ENCODE data around the gene MED25.

MED25 gene

DNA sequence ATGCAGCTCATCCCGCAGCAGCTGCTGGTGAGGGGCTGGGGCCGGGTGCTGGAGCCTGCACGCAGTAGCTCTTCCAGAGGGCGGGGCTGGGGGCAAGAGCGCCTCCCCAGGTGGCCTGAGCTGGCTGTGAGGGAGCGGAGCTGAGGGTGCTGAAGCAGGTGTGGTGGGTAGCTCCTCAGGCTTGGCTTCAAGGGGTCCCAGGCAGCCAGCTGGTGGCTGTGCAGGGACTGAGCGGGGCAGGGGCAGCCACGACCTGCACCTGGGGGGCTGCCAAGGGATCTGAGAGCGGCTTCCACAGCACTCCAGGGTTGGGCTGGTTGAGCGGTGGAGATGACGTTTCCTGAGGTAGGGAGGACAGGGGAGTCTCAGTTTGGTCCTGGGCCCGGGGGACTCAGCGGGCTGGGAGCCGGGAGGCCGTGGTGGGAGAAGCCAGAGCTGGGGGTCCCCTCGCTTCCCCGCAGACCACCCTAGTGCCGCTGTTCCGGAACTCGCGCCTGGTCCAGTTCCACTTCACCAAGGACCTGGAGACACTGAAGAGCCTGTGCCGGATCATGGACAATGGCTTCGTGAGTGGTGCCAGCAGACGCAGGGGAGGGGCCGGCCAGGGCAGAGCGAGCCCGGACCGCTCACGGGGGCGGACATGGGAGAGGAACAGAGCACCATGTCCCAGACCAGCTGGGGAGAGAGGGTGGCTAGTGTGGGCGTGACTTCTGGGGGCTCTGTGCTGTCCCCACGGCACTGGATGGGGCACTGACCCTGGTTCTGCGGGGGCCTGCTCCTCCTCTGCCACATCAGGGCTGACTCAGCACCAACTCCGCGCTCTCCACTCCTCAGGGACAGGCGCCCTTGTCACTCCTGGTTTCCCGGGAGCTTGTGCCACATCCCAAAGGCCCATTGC lies 40.2 kb downstream of the MED25 start:
- TF ChIP-seq YY1 (IDR thresholded peaks at IDR 0.05; ENCODE audit: low read depth) (no peak), FOXM1 (IDR thresholded peaks at IDR 0.05; ENCODE audit: borderline replicate concordance, low read depth) (no peak), EP300 (IDR thresholded peaks at IDR 0.05; ENCODE audit: borderline replicate concordance) (no peak), CEBPB (IDR thresholded peaks at IDR 0.05) (no peak), ZBTB7A (IDR thresholded peaks at IDR 0.05; ENCODE audit: low read depth) (no peak), TCF12 (IDR thresholded peaks at IDR 0.05; ENCODE audit: low read depth) (no peak), TAF1 (IDR thresholded peaks at IDR 0.05; ENCODE audit: low read depth) (no peak), TEAD4 (IDR thresholded peaks at IDR 0.05) (no peak), CREB1 (IDR thresholded peaks at IDR 0.05; ENCODE audit: low read depth) (no peak), RAD21 (IDR thresholded peaks at IDR 0.05; ENCODE audit: low read depth) (no peak), NFIC (IDR thresholded peaks at IDR 0.05) (no peak), EGR1 (IDR thresholded peaks at IDR 0.05) (no peak), MAX (IDR thresholded peaks at IDR 0.05) (no peak)
- TF ChIP-seq, protein P1, sequence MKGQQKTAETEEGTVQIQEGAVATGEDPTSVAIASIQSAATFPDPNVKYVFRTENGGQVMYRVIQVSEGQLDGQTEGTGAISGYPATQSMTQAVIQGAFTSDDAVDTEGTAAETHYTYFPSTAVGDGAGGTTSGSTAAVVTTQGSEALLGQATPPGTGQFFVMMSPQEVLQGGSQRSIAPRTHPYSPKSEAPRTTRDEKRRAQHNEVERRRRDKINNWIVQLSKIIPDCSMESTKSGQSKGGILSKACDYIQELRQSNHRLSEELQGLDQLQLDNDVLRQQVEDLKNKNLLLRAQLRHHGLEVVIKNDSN (IDR thresholded peaks at IDR 0.05), result no peak
- TF ChIP-seq, protein P2, sequence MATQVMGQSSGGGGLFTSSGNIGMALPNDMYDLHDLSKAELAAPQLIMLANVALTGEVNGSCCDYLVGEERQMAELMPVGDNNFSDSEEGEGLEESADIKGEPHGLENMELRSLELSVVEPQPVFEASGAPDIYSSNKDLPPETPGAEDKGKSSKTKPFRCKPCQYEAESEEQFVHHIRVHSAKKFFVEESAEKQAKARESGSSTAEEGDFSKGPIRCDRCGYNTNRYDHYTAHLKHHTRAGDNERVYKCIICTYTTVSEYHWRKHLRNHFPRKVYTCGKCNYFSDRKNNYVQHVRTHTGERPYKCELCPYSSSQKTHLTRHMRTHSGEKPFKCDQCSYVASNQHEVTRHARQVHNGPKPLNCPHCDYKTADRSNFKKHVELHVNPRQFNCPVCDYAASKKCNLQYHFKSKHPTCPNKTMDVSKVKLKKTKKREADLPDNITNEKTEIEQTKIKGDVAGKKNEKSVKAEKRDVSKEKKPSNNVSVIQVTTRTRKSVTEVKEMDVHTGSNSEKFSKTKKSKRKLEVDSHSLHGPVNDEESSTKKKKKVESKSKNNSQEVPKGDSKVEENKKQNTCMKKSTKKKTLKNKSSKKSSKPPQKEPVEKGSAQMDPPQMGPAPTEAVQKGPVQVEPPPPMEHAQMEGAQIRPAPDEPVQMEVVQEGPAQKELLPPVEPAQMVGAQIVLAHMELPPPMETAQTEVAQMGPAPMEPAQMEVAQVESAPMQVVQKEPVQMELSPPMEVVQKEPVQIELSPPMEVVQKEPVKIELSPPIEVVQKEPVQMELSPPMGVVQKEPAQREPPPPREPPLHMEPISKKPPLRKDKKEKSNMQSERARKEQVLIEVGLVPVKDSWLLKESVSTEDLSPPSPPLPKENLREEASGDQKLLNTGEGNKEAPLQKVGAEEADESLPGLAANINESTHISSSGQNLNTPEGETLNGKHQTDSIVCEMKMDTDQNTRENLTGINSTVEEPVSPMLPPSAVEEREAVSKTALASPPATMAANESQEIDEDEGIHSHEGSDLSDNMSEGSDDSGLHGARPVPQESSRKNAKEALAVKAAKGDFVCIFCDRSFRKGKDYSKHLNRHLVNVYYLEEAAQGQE (IDR thresholded peaks at IDR 0.05; ENCODE audit: low read depth), result no peak

DNA sequence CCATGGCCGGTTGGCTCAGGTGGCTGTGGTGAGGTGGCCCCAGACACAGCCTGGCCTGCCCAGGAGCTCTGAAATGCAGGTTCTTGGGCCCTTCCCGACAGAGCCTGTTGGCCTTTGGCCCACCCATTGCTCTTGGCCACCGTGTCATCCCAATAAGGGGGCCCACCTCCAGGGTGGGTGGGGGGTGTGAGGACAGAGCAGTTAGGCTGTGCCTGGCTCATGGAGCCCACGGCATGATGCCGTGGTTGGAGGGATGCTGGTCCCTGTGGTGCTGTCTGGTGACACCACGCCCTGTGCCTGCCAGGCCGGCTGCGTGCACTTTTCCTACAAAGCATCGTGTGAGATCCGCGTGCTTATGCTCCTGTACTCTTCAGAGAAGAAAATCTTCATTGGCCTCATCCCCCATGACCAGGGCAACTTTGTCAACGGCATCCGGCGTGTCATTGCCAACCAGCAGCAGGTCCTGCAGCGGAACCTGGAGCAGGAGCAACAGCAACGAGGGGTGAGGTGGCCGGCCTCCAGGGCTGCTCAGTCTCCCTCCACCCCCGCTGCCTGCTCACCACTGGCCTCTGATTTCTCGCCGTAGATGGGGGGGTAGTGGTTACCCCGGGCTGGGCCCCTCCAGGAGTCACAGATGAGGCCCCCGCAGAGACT lies 41.7 kb downstream of the MED25 start:
- no peak for TF ChIP-seq YY1 (IDR thresholded peaks at IDR 0.05; ENCODE audit: low read depth)
- no peak for TF ChIP-seq NFIC (IDR thresholded peaks at IDR 0.05)
- no peak for TF ChIP-seq EP300 (IDR thresholded peaks at IDR 0.05; ENCODE audit: borderline replicate concordance)
- TF ChIP-seq CREB1 (IDR thresholded peaks at IDR 0.05; ENCODE audit: low read depth), result no peak
- no peak for TF ChIP-seq RAD21 (IDR thresholded peaks at IDR 0.05; ENCODE audit: low read depth)
- TF ChIP-seq FOXM1 (IDR thresholded peaks at IDR 0.05; ENCODE audit: borderline replicate concordance, low read depth), result no peak
- TF ChIP-seq CEBPB (IDR thresholded peaks at IDR 0.05), result no peak
- TF ChIP-seq MAX (IDR thresholded peaks at IDR 0.05), result no peak
- TF ChIP-seq, protein P2 (IDR thresholded peaks at IDR 0.05; ENCODE audit: low read depth), result no peak
- TF ChIP-seq, protein P1 (IDR thresholded peaks at IDR 0.05), result no peak
- TF ChIP-seq TAF1 (IDR thresholded peaks at IDR 0.05; ENCODE audit: low read depth), result no peak
- TF ChIP-seq TCF12 (IDR thresholded peaks at IDR 0.05; ENCODE audit: low read depth), result no peak
- no peak for TF ChIP-seq TEAD4 (IDR thresholded peaks at IDR 0.05)
- TF ChIP-seq EGR1 (IDR thresholded peaks at IDR 0.05), result no peak
- TF ChIP-seq ZBTB7A (IDR thresholded peaks at IDR 0.05; ENCODE audit: low read depth), result no peak

GRCh38 chr19:49860336-49861102 lies 42.4 kb downstream of the MED25 start:
- TF ChIP-seq CREB1 (IDR thresholded peaks at IDR 0.05; ENCODE audit: low read depth), result no peak
- TF ChIP-seq TEAD4 (IDR thresholded peaks at IDR 0.05), result no peak
- TF ChIP-seq ZBTB7A (IDR thresholded peaks at IDR 0.05; ENCODE audit: low read depth), result peak; percentile 45; the same call in 1 of the 2 replicates
- no peak for TF ChIP-seq TAF1 (IDR thresholded peaks at IDR 0.05; ENCODE audit: low read depth)
- TF ChIP-seq TCF12 (IDR thresholded peaks at IDR 0.05; ENCODE audit: low read depth), result no peak
- no peak for TF ChIP-seq EP300 (IDR thresholded peaks at IDR 0.05; ENCODE audit: borderline replicate concordance)

GRCh38 chr19:49861107-49861506 lies 43.0 kb downstream of the MED25 start:
- TF ChIP-seq, protein P1 (IDR thresholded peaks at IDR 0.05), result 0 out of 2 replicates have a peak, but pooled peaks have one; percentile 21
- TF ChIP-seq EP300 (IDR thresholded peaks at IDR 0.05; ENCODE audit: borderline replicate concordance) (no peak), MAX (IDR thresholded peaks at IDR 0.05) (peak; percentile 23; the same call in 1 of the 2 replicates)

Data from Ishikawa (cell line).